Endothelial cell of umbilical vein (primary cell): ENCODE measurements around the gene IAPP. TPM values are rescaled to one million over a fixed set of nuclear protein-coding genes. Genes with fewer than 3 reads are reported as not detected.

Source experiments
- Bru-seq: library from RNA; stranded (reverse); fragments of 400-500 nt; gene quantifications from one replicate; lab custom pipeline; 2021; lab: Mats Ljungman, UMichigan
- BruChase-seq, 2 experiments: library from RNA; stranded (reverse); fragments of 400-500 nt; gene quantifications; one replicate each; lab custom pipeline; 2021; lab: Mats Ljungman, UMichigan
- BruUV-seq: library from RNA; stranded (reverse); fragments of 400-500 nt; replicated peaks from 2 replicates; lab custom pipeline; 2021; lab: Mats Ljungman, UMichigan
- CTCF ChIA-PET: fragments of 300-600, 350-600 bp; sonication (Branson Sonifier 250); formaldehyde crosslinking; loops from one replicate; lab custom pipeline; 2021; ENCODE audit warnings: antibody characterized with exemption, inconsistent platforms; lab: Charles Lee
- POLR2A ChIA-PET: fragments of 300-600, 350-600 bp; sonication (Branson Sonifier 250); formaldehyde crosslinking; loops from one replicate; lab custom pipeline; 2021; ENCODE audit warnings: antibody characterized with exemption, inconsistent platforms; lab: Charles Lee
- DNase-seq: peaks from one replicate; pipeline ENCODE4 v3.0.0-alpha.2; 2011; ENCODE audit warnings: low read depth, low spot score
- FAIRE-seq: peaks from 2 replicates; lab custom pipeline; 2011; peaks lifted over from hg19 to GRCh38; lab: Jason Lieb, UNC
- H2AFZ ChIP-seq: 2 replicates; pipeline ENCODE4 v1.6.0; 2012; ENCODE audit warnings: low read depth, low read length, control low read depth, inconsistent platforms
- H3K27ac ChIP-seq: 2 replicates; pipeline ENCODE4 v1.5.1; 2011; ENCODE audit warnings: low read depth, mild to moderate bottlenecking, control low read depth, low read length, moderate library complexity; ENCODE audit not compliant: insufficient read depth
- H3K27me3 ChIP-seq, 2 experiments: 2 replicates each; pipeline versions ENCODE4 v1.6.0 to v1.6.1; 2011; ENCODE audit warnings: low read length in 2 of 2, mixed read lengths in 1 of 2; ENCODE audit not compliant: control insufficient read depth in 2 of 2, insufficient read depth in 2 of 2
- H3K36me3 ChIP-seq, 2 experiments: 2 replicates in 1 of 2; 3 replicates in 1 of 2; pipeline ENCODE4 v1.5.1; 2011; ENCODE audit warnings: low read length in 2 of 2, mild to moderate bottlenecking in 1 of 2, moderate library complexity in 1 of 2; ENCODE audit not compliant: control insufficient read depth in 2 of 2, insufficient read depth in 2 of 2; ENCODE audit errors: extremely low read depth in 1 of 2
- H3K4me1 ChIP-seq: 3 replicates; pipeline ENCODE4 v1.5.1; 2011; ENCODE audit warnings: mild to moderate bottlenecking, low read length; ENCODE audit not compliant: control insufficient read depth, insufficient read depth; ENCODE audit errors: extremely low read depth
- H3K4me2 ChIP-seq: 2 replicates; pipeline ENCODE4 v1.6.1; 2011; ENCODE audit warnings: low read length, control low read depth, mixed read lengths; ENCODE audit not compliant: insufficient read depth
- H3K4me3 ChIP-seq, 3 experiments: fragments of 200-600 bp in 1 of 3; sonication (generic), shearing (Covaris generic) in 1 of 3; replicated peaks in 1 of 3; 2 replicates each; pipeline ENCODE4 v1.5.1; 2011 to 2016; ENCODE audit warnings: control low read depth in 3 of 3, low read length in 3 of 3, mild to moderate bottlenecking in 2 of 3, inconsistent platforms in 1 of 3, low read depth in 1 of 3, moderate library complexity in 1 of 3; ENCODE audit not compliant: insufficient read depth in 1 of 3
- H3K79me2 ChIP-seq: 2 replicates; pipeline ENCODE4 v1.6.0; 2012; ENCODE audit warnings: low read length, inconsistent platforms; ENCODE audit not compliant: control insufficient read depth, insufficient read depth
- H3K9ac ChIP-seq: replicated peaks from 2 replicates; pipeline ENCODE3; 2011; ENCODE audit warnings: low read length, control low read depth; ENCODE audit not compliant: insufficient read depth; ENCODE audit errors: extremely low read depth
- H3K9me1 ChIP-seq: replicated peaks from 3 replicates; pipeline ENCODE4 v1.6.0; 2011; ENCODE audit warnings: mild to moderate bottlenecking, low read length; ENCODE audit not compliant: control insufficient read depth, insufficient read depth; ENCODE audit errors: extremely low read depth
- H3K9me3 ChIP-seq: replicated peaks from 2 replicates; pipeline ENCODE4 v1.5.1; 2012; ENCODE audit warnings: low read length, inconsistent platforms; ENCODE audit not compliant: control insufficient read depth, insufficient read depth
- H4K20me1 ChIP-seq: replicated peaks from 2 replicates; pipeline ENCODE3; 2011; ENCODE audit warnings: mild to moderate bottlenecking, low read length; ENCODE audit not compliant: control insufficient read depth, insufficient read depth; ENCODE audit errors: extremely low read depth
- EZH2 ChIP-seq: IDR thresholded peaks from 2 replicates; pipeline ENCODE4 v1.6.1; 2012; ENCODE audit warnings: borderline replicate concordance, low read depth, mild to moderate bottlenecking, moderate library complexity, low read length, inconsistent platforms; ENCODE audit not compliant: severe bottlenecking
- FOS ChIP-seq: IDR thresholded peaks from 2 replicates; pipeline ENCODE4 v1.6.1; 2011; ENCODE audit warnings: mild to moderate bottlenecking, low read length, moderate library complexity, borderline replicate concordance; ENCODE audit not compliant: insufficient read depth
- GATA2 ChIP-seq: IDR thresholded peaks from 2 replicates; pipeline ENCODE4 v1.7.0; 2011; ENCODE audit warnings: low read depth, mild to moderate bottlenecking, moderate library complexity, mixed read lengths, low read length; ENCODE audit not compliant: insufficient read length, insufficient read depth
- JUN ChIP-seq: IDR thresholded peaks from 2 replicates; pipeline ENCODE4 v1.6.1; 2011; ENCODE audit warnings: borderline replicate concordance, low read depth; ENCODE audit not compliant: insufficient read length, insufficient read depth
- MYC ChIP-seq: IDR thresholded peaks from one replicate; pipeline ENCODE4 v1.6.1; 2011; ENCODE audit warnings: mild to moderate bottlenecking, low read depth, low read length
- POLR2A ChIP-seq: IDR thresholded peaks from 2 replicates; pipeline ENCODE4 v1.6.1; 2012; ENCODE audit warnings: low read depth, mild to moderate bottlenecking, control low read depth, low read length
- POLR2AphosphoS5 ChIP-seq: IDR thresholded peaks from 2 replicates; pipeline ENCODE4 v1.6.1; 2012; ENCODE audit warnings: low read depth, mild to moderate bottlenecking, control low read depth, low read length, moderate library complexity; ENCODE audit not compliant: insufficient read depth
- dilution Hi-C: fragments of 300-500 bp; cut with MboI; formaldehyde crosslinking; loops from one replicate; pipeline ENCODE4 v1.15.0; 2019; ENCODE audit warnings: low sequenced_read_pairs; ENCODE audit not compliant: extremely low pct_ligation_motif_present
- intact Hi-C: fragments of 100-400 bp; cut with micrococcal nuclease; formaldehyde crosslinking; loops from one replicate; pipeline ENCODE4 v1.10.0; 2022
- long read RNA-seq: library from polyadenylated mRNA; stranded (forward); transcript quantifications from one replicate; pipeline ENCODE4 v2.0.0, GENCODE V29; 2021
- polyA minus RNA-seq, 3 experiments: library from RNA; depleted of rRNA, polyadenylated mRNA; stranded (reverse); fragments of >200 nt; gene quantifications; 1 replicate in 1 of 3; 2 replicates in 2 of 3; pipeline ENCODE4 v1.2.3, GENCODE V29; 2011
- polyA plus RNA-seq, 4 experiments: library from polyadenylated mRNA; depleted of rRNA in 3 of 4; stranded (reverse) in 3 of 4; unstranded in 1 of 4; fragments of >200 nt; gene quantifications; 2 replicates each; pipeline versions ENCODE4 v1.2.1 to v1.2.3, GENCODE V29; 2011 to 2012; ENCODE audit warnings: missing spikeins in 1 of 4
- total RNA-seq: library from RNA; stranded (reverse); gene quantifications from 2 replicates; pipeline ENCODE4 v1.2.3, GENCODE V29; 2021
- TF ChIP-seq, protein P1 (sequence below): IDR thresholded peaks from 2 replicates; pipeline ENCODE4 v1.6.1; 2011; ENCODE audit not compliant: insufficient read depth, insufficient read length
- TF ChIP-seq, protein P2 (sequence below), 2 donors: IDR thresholded peaks; 1 replicate in 1 of 2; 2 replicates in 1 of 2; pipeline ENCODE4 v1.5.1; 2011; ENCODE audit warnings: low read length in 2 of 2, mild to moderate bottlenecking in 2 of 2, moderate library complexity in 2 of 2, control low read depth in 1 of 2, inconsistent platforms in 1 of 2, low read depth in 1 of 2; ENCODE audit not compliant: insufficient read depth in 1 of 2; ENCODE audit errors: extremely low read depth in 1 of 2

IAPP gene
- not detected in 2 replicates for total RNA-seq
- polyA plus RNA-seq, result not detected in 2 replicates
- not detected in 2 replicates for polyA plus RNA-seq (2011; cell fraction: cytosol; rRNA removed)
- not detected in 2 replicates for polyA plus RNA-seq (2011; cell fraction: nucleus; rRNA removed)
- not detected in 2 replicates for polyA plus RNA-seq (2012)
- not detected in 2 replicates for polyA minus RNA-seq
- not detected for polyA minus RNA-seq (2011; cell fraction: cytosol; rRNA and poly(A)+ RNA removed)
- not detected in 2 replicates for polyA minus RNA-seq (2011; cell fraction: nucleus; rRNA and poly(A)+ RNA removed)
- Bru-seq, nascent RNA, result not detected
- BruChase-seq, experiment 1, labeled RNA remaining after a 6-hour chase, result not detected
- not detected for BruChase-seq, experiment 2, labeled RNA remaining after a 2-hour chase
- long read RNA-seq, result 0 reads

DNA sequence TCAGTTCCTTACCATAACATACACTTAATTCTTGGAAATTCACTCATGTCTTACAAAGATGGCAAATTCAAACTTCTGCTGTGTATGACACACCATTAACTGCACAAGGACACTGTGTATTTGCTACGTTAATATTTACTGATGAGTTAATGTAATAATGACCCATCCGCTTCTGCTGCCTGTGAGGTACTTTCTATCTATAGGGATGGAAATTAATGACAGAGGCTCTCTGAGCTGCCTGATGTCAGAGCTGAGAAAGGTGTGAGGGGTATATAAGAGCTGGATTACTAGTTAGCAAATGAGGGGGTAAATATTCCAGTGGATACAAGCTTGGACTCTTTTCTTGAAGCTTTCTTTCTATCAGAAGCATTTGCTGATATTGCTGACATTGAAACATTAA, at the start of gene IAPP:
IAPP (plus strand) TSS at position 301 of the 400 bp plus-strand sequence. CDS start 450 bp downstream, outside the sequence.
- H3K9ac ChIP-seq, result no peak within 1 kb of the TSS
- H3K9me1 ChIP-seq, result no peaks in the 10 kb centered on the region
- TF ChIP-seq POLR2AphosphoS5 (no peak), FOS (no peak), GATA2 (no peak), POLR2A (no peak), MYC (no peak), EZH2 (no peak), JUN (no peak)
- TF ChIP-seq, protein P1, sequence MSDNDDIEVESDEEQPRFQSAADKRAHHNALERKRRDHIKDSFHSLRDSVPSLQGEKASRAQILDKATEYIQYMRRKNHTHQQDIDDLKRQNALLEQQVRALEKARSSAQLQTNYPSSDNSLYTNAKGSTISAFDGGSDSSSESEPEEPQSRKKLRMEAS, result no peak
- TF ChIP-seq, protein P2, sequence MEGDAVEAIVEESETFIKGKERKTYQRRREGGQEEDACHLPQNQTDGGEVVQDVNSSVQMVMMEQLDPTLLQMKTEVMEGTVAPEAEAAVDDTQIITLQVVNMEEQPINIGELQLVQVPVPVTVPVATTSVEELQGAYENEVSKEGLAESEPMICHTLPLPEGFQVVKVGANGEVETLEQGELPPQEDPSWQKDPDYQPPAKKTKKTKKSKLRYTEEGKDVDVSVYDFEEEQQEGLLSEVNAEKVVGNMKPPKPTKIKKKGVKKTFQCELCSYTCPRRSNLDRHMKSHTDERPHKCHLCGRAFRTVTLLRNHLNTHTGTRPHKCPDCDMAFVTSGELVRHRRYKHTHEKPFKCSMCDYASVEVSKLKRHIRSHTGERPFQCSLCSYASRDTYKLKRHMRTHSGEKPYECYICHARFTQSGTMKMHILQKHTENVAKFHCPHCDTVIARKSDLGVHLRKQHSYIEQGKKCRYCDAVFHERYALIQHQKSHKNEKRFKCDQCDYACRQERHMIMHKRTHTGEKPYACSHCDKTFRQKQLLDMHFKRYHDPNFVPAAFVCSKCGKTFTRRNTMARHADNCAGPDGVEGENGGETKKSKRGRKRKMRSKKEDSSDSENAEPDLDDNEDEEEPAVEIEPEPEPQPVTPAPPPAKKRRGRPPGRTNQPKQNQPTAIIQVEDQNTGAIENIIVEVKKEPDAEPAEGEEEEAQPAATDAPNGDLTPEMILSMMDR (IDR thresholded peaks at IDR 0.05; ENCODE audit: extremely low read depth in 1 of 2, insufficient read depth in 1 of 2, low read depth in 1 of 2, low read length in 2 of 2), result no peak
- no peak within 1 kb of the TSS for H3K4me2 ChIP-seq
- H4K20me1 ChIP-seq, result no peaks in the 10 kb centered on the region
- H3K27ac ChIP-seq, result no peak within 1 kb of the TSS
- DNase-seq, result no peak
- H2AFZ ChIP-seq, result no peak within 1 kb of the TSS
- ChIA-PET CTCF (interaction anchor here (0.9 to 1.3 kb wide), 2 partner anchors 12 to 65 kb away, joined by 3 to 4 read pairs; partner anchors contain the start of gene PYROXD1), POLR2A (no interaction called here)
- no peaks in the 10 kb centered on the region for H3K9me3 ChIP-seq
- BruUV-seq, result no TSS peak
- no peak for FAIRE-seq
- no peak within 1 kb of the TSS for H3K4me3 ChIP-seq
- intact Hi-C loops (no loop called here), dilution Hi-C loops (no loop called here)
- peaks cover 9% of the 10 kb centered on the region for H3K4me1 ChIP-seq
- H3K36me3 ChIP-seq, result no peaks in the 10 kb centered on the region
- no peaks in the 10 kb centered on the region for H3K79me2 ChIP-seq
- no peaks in the 10 kb centered on the region for H3K27me3 ChIP-seq
